Stimulated activated memory B cell treated with anti-CD40 and anti-IgM and Interleukin-4, amounts not matched to agents 10 μg/mL and 1 μg/mL and 100 μg/mL, for 72 hours (primary cell): ENCODE results near the gene CUTA.
"Not testable (repeated sequence)": the region's sequence is repeated elsewhere in the genome, so short reads cannot be mapped to it uniquely, and the experiment has no call there.

Experiments used
- ATAC-seq: fragments of 150-1000 bp; cut with Tn5 transposase; 2 replicates; pipeline ENCODE4 v1.10.0; 2021
- H3K27ac Mint-ChIP-seq: one replicate; pipeline ENCODE4 v1.8.0; 2022; ENCODE audit warnings: mild to moderate bottlenecking, mixed read lengths
- H3K27me3 Mint-ChIP-seq: one replicate; pipeline ENCODE4 v1.8.0; 2022; ENCODE audit warnings: mixed read lengths
- H3K36me3 Mint-ChIP-seq: one replicate; pipeline ENCODE4 v1.8.0; 2022; ENCODE audit warnings: mixed read lengths
- H3K4me1 Mint-ChIP-seq: one replicate; pipeline ENCODE4 v1.8.0; 2022; ENCODE audit warnings: mixed read lengths
- H3K4me3 Mint-ChIP-seq: one replicate; pipeline ENCODE4 v1.8.0; 2022; ENCODE audit warnings: mild to moderate bottlenecking, moderate library complexity, mixed read lengths
- H3K9me3 Mint-ChIP-seq: one replicate; pipeline ENCODE4 v1.8.0; 2022; ENCODE audit warnings: mixed read lengths

Gene CUTA

DNA sequence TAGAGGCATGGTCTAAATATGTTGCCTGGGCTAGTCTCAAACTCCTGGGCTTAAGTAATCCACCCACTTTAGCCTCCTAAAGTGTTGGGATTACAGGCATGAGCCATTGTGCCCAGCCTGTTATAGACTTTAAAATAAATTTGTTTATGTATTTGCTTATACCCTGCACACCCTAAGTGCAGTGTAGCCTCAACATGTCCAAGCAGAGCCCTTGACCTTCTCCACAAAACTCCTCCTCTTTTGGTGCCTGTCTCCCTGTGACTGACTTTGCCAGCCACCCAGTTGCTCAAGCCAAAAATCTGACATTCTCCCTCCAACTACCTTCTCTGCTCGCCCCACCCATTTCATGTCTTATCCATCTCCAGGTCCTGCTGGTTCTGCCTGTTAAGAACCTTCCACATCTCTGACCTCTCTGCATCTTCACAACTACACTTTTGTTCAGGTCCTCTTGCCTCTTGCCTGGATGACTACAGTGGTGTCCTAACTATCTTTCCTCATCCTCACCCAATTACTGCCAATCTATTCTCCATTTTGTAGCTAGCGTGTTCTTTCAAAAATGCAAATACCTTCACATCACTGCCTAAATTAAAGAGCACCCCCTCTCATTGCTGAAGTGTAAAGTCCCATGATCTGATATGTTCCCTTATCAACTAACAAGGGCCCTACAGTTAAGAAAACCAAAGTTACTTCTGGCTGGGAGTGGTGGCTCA is 37.5 kb downstream of the CUTA start:
- H3K4me1 Mint-ChIP-seq = no peaks in the 10 kb centered on the region
- no peak overlapping the region for H3K27ac Mint-ChIP-seq
- no peaks in the 10 kb centered on the region for H3K36me3 Mint-ChIP-seq
- no peaks in the 10 kb centered on the region for H3K27me3 Mint-ChIP-seq
- H3K4me3 Mint-ChIP-seq = no peak overlapping the region
- ATAC-seq = no peak
- no peaks in the 10 kb centered on the region for H3K9me3 Mint-ChIP-seq

DNA sequence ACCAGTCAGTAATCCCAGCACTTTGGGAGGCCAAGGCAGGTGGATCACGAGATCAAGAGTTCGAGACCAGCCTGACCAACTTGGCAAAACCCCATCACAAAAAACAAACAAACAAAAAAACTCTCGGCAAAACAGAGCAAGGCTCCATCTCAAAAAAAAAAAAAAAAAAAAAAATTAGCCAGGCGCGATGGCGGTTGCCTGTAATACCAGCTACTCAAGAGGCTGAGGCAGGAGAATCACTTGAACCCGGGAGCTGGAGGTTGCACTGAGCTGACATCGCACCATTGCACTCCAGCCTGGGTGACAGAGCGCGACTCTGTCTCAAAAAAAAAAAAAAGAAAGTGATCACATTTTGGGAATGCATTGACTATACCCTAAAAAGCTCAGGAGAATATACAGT is 38.7 kb downstream of the CUTA start:
- H3K4me1 Mint-ChIP-seq, H3K9me3 Mint-ChIP-seq, H3K4me3 Mint-ChIP-seq, H3K36me3 Mint-ChIP-seq, H3K27me3 Mint-ChIP-seq, H3K27ac Mint-ChIP-seq, ATAC-seq: not testable (repeated sequence)

GRCh38 chr6:33377171-33377570 is 40.7 kb downstream of the CUTA start:
- Mint-ChIP-seq H3K36me3 (no peaks in the 10 kb centered on the region), H3K27me3 (no peaks in the 10 kb centered on the region), H3K4me1 (no peaks in the 10 kb centered on the region), H3K4me3 (no peak overlapping the region), H3K9me3 (no peaks in the 10 kb centered on the region), H3K27ac (no peak overlapping the region)
- no peak for ATAC-seq

DNA sequence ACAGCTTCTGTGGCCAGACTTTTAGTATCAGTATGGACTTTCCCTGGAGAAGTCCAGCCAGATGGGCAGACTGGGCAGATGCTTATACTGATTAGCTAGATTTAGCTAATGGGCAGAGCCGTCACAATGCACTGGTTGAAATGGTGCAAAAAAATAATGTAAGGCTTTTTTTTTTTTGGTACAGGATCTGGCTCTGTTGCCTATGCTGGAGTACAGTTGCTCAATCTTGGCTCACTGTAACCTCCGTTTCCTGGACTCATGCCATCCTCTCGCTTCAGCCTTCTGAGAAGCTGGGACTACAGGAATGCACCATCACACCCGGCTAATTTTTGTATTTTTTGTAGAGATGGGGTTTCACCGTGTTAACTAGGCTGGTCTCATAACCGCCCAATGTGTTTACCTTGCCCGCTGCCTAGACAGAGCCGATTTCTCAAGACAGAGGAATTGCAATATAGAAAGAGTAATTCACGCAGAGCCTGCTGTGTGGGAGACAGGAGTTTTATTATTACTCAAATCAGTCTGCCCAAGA is 42.7 kb downstream of the CUTA start:
- Mint-ChIP-seq H3K27ac (peak overlapping the region; percentile 57), H3K9me3 (no peaks in the 10 kb centered on the region), H3K4me3 (no peak overlapping the region), H3K27me3 (no peaks in the 10 kb centered on the region), H3K36me3 (no peaks in the 10 kb centered on the region), H3K4me1 (no peaks in the 10 kb centered on the region)
- no peak for ATAC-seq

DNA sequence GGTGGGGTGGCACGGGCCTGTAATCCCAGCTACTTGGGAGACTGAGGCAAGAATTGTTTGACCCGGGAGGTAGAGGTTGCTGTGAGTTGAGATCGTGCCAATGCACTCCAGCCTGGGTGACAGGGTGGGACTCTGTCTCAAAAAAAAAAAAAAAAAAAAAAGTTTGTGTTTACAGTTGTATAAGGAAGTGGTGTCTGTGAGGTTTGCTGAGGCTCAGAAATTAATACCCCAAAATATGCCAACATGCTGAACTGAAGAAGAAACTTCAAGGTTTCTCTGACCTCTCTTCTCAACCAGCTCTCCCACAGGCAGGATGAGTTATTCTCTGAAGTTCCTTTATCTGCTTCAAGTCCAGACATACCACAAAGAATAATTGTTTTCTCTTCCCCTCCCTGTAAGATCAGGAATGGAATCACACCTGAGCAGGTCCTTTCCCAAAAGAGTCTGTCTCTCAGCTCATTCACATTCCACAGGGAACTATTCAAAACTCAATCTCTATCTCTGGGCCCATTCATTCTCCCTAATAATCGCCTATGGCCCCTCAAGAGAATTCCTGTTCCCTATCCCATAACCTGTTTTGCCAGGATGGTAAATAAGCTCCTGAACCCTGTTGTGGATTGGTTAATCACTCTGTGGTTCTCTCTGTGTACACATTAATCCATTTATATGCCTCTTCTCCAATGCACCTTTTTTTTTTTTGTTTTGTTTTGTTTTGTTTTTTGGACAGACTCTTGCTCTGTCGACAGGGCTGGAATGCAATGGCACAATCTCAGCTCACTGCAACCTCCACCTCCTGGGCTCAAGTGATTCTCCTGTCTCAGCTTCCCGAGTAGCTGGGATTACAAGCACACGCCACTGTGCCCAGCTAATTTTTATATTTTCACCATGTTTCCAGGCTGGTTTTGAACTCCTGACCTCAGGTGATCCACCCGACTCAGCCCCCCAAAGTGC is 43.7 kb downstream of the CUTA start:
- Mint-ChIP-seq H3K36me3 (no peaks in the 10 kb centered on the region), H3K4me3 (no peak overlapping the region), H3K9me3 (no peaks in the 10 kb centered on the region), H3K27ac (peak overlapping the region; percentile 57), H3K27me3 (no peaks in the 10 kb centered on the region), H3K4me1 (no peaks in the 10 kb centered on the region)
- ATAC-seq = no peak

- no peak for ATAC-seq
- Mint-ChIP-seq H3K4me3 (no peak overlapping the region), H3K27ac (no peak overlapping the region), H3K4me1 (no peaks in the 10 kb centered on the region), H3K36me3 (no peaks in the 10 kb centered on the region), H3K9me3 (no peaks in the 10 kb centered on the region), H3K27me3 (no peaks in the 10 kb centered on the region)
Observed at GRCh38 chr6:33372526-33373123, 45.3 kb downstream of the CUTA start.

GRCh38 chr6:33371901-33372300 is 46.0 kb downstream of the CUTA start:
- not testable (repeated sequence) for ATAC-seq, H3K9me3 Mint-ChIP-seq, H3K4me3 Mint-ChIP-seq, H3K27ac Mint-ChIP-seq, H3K36me3 Mint-ChIP-seq, H3K4me1 Mint-ChIP-seq, H3K27me3 Mint-ChIP-seq

DNA sequence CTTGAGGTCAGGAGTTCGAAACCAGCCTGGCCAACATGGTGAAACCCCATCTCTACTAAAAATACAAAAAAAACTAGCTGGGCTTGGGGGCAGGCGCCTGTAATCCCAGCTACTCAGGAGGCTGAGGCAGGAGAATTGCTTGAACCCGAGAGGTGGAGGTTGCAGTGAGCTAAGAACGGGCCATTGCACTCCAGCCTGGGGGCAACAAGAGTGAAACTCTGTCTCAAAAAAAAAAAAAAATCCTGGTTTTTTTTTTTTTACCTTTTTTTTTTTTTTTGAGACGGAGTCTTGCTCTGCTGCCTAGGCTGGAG is 50.2 kb downstream of the CUTA start:
- H3K4me3 Mint-ChIP-seq = not testable (repeated sequence)

DNA sequence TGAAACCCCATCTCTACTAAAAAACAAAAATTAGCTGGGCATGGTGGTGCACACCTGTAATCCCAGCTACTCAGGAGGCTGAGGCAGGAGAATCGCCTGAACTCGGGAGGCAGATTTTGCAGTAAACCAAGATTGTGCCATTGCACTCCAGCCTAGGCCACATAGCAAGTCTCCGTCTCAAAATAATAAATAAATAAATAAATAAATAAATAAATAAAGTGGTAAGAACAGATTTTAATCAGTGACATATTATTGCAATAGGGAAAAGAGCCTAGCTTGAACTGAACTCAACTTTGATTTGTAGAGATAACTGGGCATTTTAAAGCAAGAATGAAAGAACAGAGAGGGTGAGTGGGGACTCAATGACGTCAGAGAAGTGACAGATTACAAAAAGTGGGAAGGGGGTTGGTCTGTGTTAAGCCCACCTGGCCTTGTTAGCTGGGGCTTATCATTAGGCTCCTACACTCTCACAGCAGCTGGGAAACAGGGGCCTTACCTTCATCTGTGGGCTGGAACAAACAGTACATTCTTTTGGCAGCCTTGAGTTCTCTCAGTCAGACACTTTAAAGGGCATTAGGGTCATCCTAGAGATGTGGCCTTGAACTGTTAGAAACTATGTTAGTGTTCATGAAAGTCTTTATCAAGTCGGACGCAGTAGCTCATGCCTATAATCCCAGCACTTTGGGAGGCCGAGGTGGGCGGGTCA is 50.7 kb downstream of the CUTA start:
- Mint-ChIP-seq H3K27me3 (no peaks in the 10 kb centered on the region), H3K4me1 (no peaks in the 10 kb centered on the region), H3K4me3 (no peak overlapping the region), H3K27ac (no peak overlapping the region), H3K36me3 (no peaks in the 10 kb centered on the region), H3K9me3 (no peaks in the 10 kb centered on the region)
- ATAC-seq = no peak

More for the DNA sequence above, 50.2 kb downstream of the CUTA start:
- not testable (repeated sequence) for H3K4me1 Mint-ChIP-seq, H3K27ac Mint-ChIP-seq, H3K36me3 Mint-ChIP-seq, ATAC-seq, H3K9me3 Mint-ChIP-seq, H3K27me3 Mint-ChIP-seq
